Parathyroid adenoma (tissue), 2 donors: ENCODE data around the gene LRRC8B.
"Not testable (repeated sequence)": the region's sequence is repeated elsewhere in the genome, so short reads cannot be mapped to it uniquely, and the experiment has no call there.

Experiments
- H2AFZ ChIP-seq: fragments of 300-600 bp; sonication (generic); one replicate; pipeline ENCODE4 v1.7.0; 2017; ENCODE audit warnings: antibody characterized with exemption, mild to moderate bottlenecking
- H3K27ac ChIP-seq: fragments of 300-600 bp; sonication (generic); one replicate; pipeline ENCODE4 v1.7.0; 2017
- H3K27me3 ChIP-seq: fragments of 300-600 bp; sonication (generic); one replicate; pipeline ENCODE4 v1.7.0; 2017; ENCODE audit warnings: low read length; ENCODE audit not compliant: control insufficient read depth, insufficient read depth
- H3K36me3 ChIP-seq: fragments of 300-600 bp; sonication (generic); one replicate; pipeline ENCODE4 v1.7.0; 2017; ENCODE audit warnings: low read length; ENCODE audit not compliant: control insufficient read depth, insufficient read depth
- H3K4me1 ChIP-seq: fragments of 300-600 bp; sonication (generic); one replicate; pipeline ENCODE4 v1.7.0; 2017; ENCODE audit warnings: control low read depth
- H3K4me2 ChIP-seq: fragments of 300-600 bp; sonication (generic); one replicate; pipeline ENCODE4 v1.7.0; 2017; ENCODE audit warnings: low read length
- H3K4me3 ChIP-seq: fragments of 300-600 bp; sonication (generic); one replicate; pipeline ENCODE4 v1.7.0; 2017; ENCODE audit warnings: low read depth, low read length
- H3K79me2 ChIP-seq: fragments of 300-600 bp; sonication (generic); one replicate; pipeline ENCODE4 v1.7.0; 2017; ENCODE audit warnings: control low read depth
- H3K9ac ChIP-seq: fragments of 300-600 bp; sonication (generic); one replicate; pipeline ENCODE4 v1.7.0; 2017; ENCODE audit warnings: mild to moderate bottlenecking
- H3K9me3 ChIP-seq: fragments of 300-600 bp; sonication (generic); one replicate; pipeline ENCODE4 v1.7.0; 2017; ENCODE audit warnings: low read length; ENCODE audit not compliant: control insufficient read depth
- CTCF ChIP-seq: fragments of 300-600 bp; sonication (generic); IDR thresholded peaks from one replicate; pipeline ENCODE4 v1.7.0; 2017; ENCODE audit warnings: antibody characterized with exemption, mild to moderate bottlenecking
- donor health status: primary hyperparathyroidism.

LRRC8B gene

GRCh38 chr1:89624715-89625323 lies 100.2 kb downstream of the LRRC8B start:
- H3K79me2 ChIP-seq, result no peaks in the 10 kb centered on the region
- H3K9me3 ChIP-seq, result no peaks in the 10 kb centered on the region
- H3K27me3 ChIP-seq, result no peaks in the 10 kb centered on the region
- H3K4me3 ChIP-seq, result no peak overlapping the region
- TF ChIP-seq CTCF, result no peak
- H3K4me2 ChIP-seq, result no peak overlapping the region
- H3K9ac ChIP-seq, result no peak overlapping the region
- no peak overlapping the region for H3K27ac ChIP-seq
- no peaks in the 10 kb centered on the region for H3K4me1 ChIP-seq
- no peaks in the 10 kb centered on the region for H3K36me3 ChIP-seq
- no peak overlapping the region for H2AFZ ChIP-seq

DNA sequence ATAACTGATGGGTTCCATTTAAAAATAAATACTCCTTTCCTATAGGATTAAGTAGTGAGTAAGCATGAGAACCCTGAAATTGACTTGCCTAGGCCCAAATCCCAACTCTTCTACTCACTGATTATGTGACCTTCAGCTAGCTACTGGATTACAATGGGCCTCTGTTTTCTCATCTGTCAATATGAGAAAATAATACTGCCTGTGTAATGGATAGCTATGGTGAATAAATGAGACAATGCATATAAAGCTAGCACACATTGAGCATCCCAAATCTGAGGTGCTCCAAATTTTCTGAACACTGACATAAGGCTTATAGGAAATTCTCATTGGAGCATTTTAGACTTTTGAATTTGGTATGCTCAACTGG lies 103.0 kb downstream of the LRRC8B start:
- Histone ChIP-seq H3K9ac (no peak overlapping the region), H3K9me3 (no peaks in the 10 kb centered on the region), H3K4me3 (no peak overlapping the region), H3K79me2 (no peaks in the 10 kb centered on the region), H3K4me2 (no peak overlapping the region), H2AFZ (no peak overlapping the region), H3K4me1 (no peaks in the 10 kb centered on the region), H3K36me3 (no peaks in the 10 kb centered on the region), H3K27ac (no peak overlapping the region), H3K27me3 (no peaks in the 10 kb centered on the region)
- no peak for TF ChIP-seq CTCF

- Histone ChIP-seq H3K4me2 (no peak overlapping the region), H3K27me3 (no peaks in the 10 kb centered on the region), H3K36me3 (no peaks in the 10 kb centered on the region), H3K27ac (no peak overlapping the region), H2AFZ (no peak overlapping the region), H3K4me1 (no peaks in the 10 kb centered on the region), H3K4me3 (no peak overlapping the region), H3K79me2 (no peaks in the 10 kb centered on the region), H3K9ac (no peak overlapping the region), H3K9me3 (no peaks in the 10 kb centered on the region)
- no peak for TF ChIP-seq CTCF
Observed at GRCh38 chr1:89629146-89629545, 104.5 kb downstream of the LRRC8B start.

DNA sequence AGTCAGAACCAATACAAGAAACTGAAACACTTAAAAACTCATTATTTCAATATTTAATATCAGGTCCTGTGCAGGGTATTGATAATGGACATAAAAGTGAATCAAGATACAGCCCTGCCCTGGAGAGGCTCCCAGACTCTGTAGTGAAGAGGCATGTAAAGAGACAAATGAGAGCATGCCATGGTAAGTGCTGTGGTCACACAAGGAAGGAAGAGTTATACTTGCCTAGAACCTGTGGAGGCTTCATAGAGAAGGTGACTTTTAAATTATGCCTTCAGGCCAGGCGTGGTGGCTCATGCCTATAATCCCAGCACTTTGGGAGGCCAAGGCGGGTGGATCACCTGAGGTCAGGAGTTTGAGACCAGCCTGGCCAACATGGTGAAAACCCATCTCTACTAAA lies 105.0 kb downstream of the LRRC8B start:
- not testable (repeated sequence) for H3K9ac ChIP-seq, H2AFZ ChIP-seq, H3K4me1 ChIP-seq, H3K4me2 ChIP-seq, H3K36me3 ChIP-seq, H3K27me3 ChIP-seq, H3K27ac ChIP-seq, H3K9me3 ChIP-seq, H3K4me3 ChIP-seq, H3K79me2 ChIP-seq

DNA sequence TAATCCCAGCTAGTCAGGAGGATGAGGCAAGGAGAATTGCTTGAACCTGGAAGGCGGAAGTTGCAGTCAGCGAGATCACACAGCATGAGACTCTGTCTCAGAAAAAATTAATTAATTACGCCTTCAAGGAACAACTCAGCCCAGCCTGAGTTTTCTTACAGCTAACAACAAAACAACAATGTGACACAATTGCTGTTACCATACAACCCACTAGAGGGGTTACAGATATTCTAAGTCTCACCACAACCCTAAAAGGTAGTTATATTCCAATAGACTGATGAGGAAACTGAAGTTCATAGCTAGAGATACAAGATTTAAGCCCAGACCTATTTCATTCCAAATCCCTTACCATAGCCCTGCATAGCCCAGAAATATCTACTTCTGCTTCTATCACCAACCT lies 105.4 kb downstream of the LRRC8B start:
- H3K4me3 ChIP-seq, result no peak overlapping the region
- no peaks in the 10 kb centered on the region for H3K27me3 ChIP-seq
- H3K79me2 ChIP-seq, result no peaks in the 10 kb centered on the region
- H3K27ac ChIP-seq, result no peak overlapping the region
- H3K4me1 ChIP-seq, result no peaks in the 10 kb centered on the region
- no peaks in the 10 kb centered on the region for H3K36me3 ChIP-seq
- H3K9me3 ChIP-seq, result no peaks in the 10 kb centered on the region
- no peak overlapping the region for H3K9ac ChIP-seq
- TF ChIP-seq CTCF, result no peak
- no peak overlapping the region for H2AFZ ChIP-seq
- no peak overlapping the region for H3K4me2 ChIP-seq
